SJCRH30 (cell line): Measurements from ENCODE around the gene TOLLIP. TPM values are rescaled to one million over a fixed set of nuclear protein-coding genes. Genes with fewer than 3 reads are reported as not detected.

Experiments
- DNase-seq, 2 experiments: peaks; one replicate each; pipeline ENCODE4 v3.0.0-alpha.2; 2015 to 2020
- H3K27ac ChIP-seq: fragments of 250-450 bp; sonication (Bioruptor Pico); 2 replicates; pipeline ENCODE4 v1.5.1; 2020; ENCODE audit warnings: mild to moderate bottlenecking, moderate library complexity
- H3K27me3 ChIP-seq: fragments of 250-450 bp; sonication (Bioruptor Pico); 2 replicates; pipeline ENCODE4 v1.5.1; 2020; ENCODE audit warnings: mild to moderate bottlenecking, moderate library complexity
- H3K36me3 ChIP-seq: fragments of 250-450 bp; sonication (Bioruptor Pico); 2 replicates; pipeline ENCODE4 v1.5.1; 2020; ENCODE audit warnings: mild to moderate bottlenecking, moderate library complexity
- H3K4me1 ChIP-seq: fragments of 250-450 bp; sonication (Bioruptor Pico); 2 replicates; pipeline ENCODE4 v1.5.1; 2020; ENCODE audit warnings: mild to moderate bottlenecking, moderate library complexity
- H3K4me3 ChIP-seq: fragments of 250-450 bp; sonication (Bioruptor Pico); 2 replicates; pipeline ENCODE4 v1.5.1; 2020; ENCODE audit warnings: mild to moderate bottlenecking, moderate library complexity
- H3K9me3 ChIP-seq: fragments of 250-450 bp; sonication (Bioruptor Pico); replicated peaks from 2 replicates; pipeline ENCODE4 v1.5.1; 2020; ENCODE audit warnings: mild to moderate bottlenecking, moderate library complexity
- total RNA-seq: library from RNA; depleted of rRNA; stranded (reverse); fragments of >200 nt; shearing (Covaris generic); gene quantifications from 2 replicates; pipeline ENCODE4 v1.2.3, GENCODE V29; 2014

The TOLLIP gene
- total RNA-seq, 1 experiment from 2014 or later, result 20.5 TPM

DNA sequence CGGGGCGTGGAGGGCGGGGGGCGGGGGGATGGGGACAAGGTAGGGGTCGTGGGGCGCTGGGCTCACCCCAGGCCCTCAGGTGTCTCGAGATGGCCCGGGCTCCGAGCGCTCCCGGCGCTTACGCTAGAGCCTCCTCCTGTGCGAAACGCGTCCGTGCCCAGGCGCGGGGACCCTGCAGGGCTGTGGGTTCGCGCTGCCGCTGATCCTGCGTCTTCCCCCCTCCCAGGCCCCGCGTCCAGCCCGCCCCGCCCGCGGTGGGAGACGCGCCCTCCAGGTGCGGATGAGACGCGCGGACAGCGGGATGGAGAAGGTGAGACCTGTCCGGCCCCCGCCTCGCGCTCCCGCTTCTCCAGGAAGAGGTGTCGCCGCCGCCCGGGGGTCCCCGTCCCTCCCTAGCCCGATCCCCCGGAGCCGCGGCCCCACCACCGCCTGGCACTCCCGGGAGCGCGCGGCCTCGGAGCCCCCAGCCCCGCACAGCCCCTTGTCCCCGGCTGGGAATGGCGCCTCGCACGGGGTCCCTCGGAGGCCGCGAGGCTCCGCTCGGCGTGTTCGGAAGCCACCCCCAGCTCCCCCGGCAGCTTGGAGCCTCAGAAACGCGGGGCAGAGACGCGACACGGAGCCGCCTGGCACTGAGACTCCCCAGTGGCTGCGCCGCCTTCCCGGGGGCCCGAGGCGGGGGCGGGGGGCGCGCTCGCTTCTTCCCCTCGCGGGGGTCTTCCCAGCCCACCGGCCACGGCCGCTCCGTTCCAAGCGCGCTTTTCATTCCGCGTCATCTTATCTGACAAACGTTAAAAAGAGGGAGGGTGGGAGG, 27.6 kb upstream of the TOLLIP start:
- Histone ChIP-seq H3K27me3 (no peaks in the 10 kb centered on the region), H3K36me3 (no peaks in the 10 kb centered on the region), H3K9me3 (no peaks in the 10 kb centered on the region), H3K4me3 (no peak overlapping the region), H3K27ac (no peak overlapping the region), H3K4me1 (no peaks in the 10 kb centered on the region)
- DNase-seq, result no peak

GRCh38 chr11:1335811-1336761, 26.7 kb upstream of the TOLLIP start:
- H3K9me3 ChIP-seq, result no peaks in the 10 kb centered on the region
- no peak for DNase-seq
- no peaks in the 10 kb centered on the region for H3K36me3 ChIP-seq
- no peaks in the 10 kb centered on the region for H3K4me1 ChIP-seq
- no peak overlapping the region for H3K27ac ChIP-seq
- no peak overlapping the region for H3K4me3 ChIP-seq
- H3K27me3 ChIP-seq, result no peaks in the 10 kb centered on the region

DNA sequence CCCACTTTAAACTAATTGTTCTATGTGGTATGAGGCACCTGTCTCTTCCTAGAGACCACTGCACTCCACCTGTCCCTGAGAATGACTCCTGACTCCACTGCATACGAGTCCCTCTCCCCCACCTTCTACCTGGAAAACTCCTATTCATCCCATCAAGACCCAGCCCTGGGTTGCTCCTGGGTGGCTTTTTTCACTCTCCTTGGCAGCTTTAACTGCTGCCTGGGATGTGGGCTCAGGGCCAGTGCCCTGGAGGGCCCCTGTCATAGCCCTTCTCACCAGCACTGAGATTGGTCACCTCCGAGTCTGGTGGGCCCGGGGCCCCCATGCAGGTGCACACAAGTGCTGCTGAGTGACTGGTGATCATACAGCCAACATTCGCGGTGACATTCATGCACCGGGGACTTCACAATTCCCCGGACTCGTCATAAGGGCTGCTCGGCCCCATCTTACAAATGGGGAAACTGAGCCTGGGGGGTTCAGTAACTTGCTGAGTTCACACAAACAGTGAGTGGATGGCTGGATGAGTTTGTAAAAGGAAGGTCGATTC, 25.9 kb upstream of the TOLLIP start:
- Histone ChIP-seq H3K9me3 (no peaks in the 10 kb centered on the region), H3K4me1 (no peaks in the 10 kb centered on the region), H3K27ac (no peak overlapping the region), H3K36me3 (no peaks in the 10 kb centered on the region), H3K27me3 (no peaks in the 10 kb centered on the region), H3K4me3 (no peak overlapping the region)
- DNase-seq, result no peak

- H3K27ac ChIP-seq, result no peak overlapping the region
- H3K36me3 ChIP-seq, result no peaks in the 10 kb centered on the region
- no peak overlapping the region for H3K4me3 ChIP-seq
- H3K27me3 ChIP-seq, result no peaks in the 10 kb centered on the region
- H3K9me3 ChIP-seq, result 0 out of 2 replicates have a peak, but pooled peaks cover 4% of the 10 kb centered on the region
- H3K4me1 ChIP-seq, result no peaks in the 10 kb centered on the region
- DNase-seq, result no peak
These were observed 24.4 kb upstream of the TOLLIP start for GRCh38 chr11:1333860-1334259.

DNA sequence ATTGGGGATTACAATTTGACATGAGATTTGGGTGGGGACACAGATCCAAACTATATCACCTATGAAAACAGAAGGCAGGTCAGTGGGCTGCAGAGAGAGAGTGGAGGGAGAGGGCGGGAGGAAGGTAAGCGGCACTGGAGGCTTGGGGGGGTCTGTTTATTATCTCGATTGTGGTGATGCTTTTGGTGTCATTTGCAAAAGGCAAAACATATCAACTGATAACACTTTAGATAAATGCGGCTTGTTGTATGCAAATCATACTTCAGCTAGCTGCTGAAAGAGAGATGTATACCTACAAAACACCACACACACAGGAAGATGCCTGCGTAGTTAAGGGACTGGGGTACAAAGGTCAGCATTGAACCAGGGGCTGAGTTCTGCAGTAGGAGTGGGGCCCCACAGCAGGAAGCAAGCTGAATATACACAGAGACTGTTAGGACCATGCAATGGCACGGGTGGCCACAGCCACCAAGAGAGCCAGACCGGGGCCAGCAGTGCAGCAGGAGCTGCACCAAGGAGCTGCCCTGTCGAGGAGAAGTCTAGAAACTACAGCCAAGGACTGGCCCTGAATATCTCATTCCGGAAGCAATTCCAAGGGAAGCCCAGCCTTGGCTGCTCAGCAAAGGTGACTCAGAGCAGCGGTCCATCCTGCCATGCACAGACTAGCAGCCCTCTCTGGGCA, 23.8 kb upstream of the TOLLIP start:
- no peaks in the 10 kb centered on the region for H3K27me3 ChIP-seq
- DNase-seq, result no peak
- H3K4me1 ChIP-seq, result no peaks in the 10 kb centered on the region
- no peak overlapping the region for H3K27ac ChIP-seq
- H3K4me3 ChIP-seq, result no peak overlapping the region
- H3K9me3 ChIP-seq, result 0 out of 2 replicates have a peak, but pooled peaks cover 4% of the 10 kb centered on the region
- no peaks in the 10 kb centered on the region for H3K36me3 ChIP-seq

DNA sequence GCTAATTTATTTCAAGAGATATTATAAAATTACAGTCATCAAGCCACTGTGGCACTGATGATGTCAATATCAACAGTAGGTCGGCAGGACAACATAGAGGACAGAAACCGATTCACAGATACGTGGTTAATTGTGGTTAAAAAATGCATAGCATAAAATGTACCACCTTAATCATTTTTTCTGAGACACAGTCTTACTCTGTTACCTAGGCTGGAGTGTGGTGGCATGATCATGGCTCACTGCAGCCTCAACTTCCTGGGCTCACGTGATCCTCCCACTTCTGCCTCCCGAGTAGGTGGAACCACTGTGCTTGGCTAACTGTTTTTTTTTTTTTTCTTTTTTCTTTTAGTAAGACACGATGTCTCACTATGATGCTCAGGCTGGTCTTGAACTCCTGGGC, 21.0 kb upstream of the TOLLIP start:
- Histone ChIP-seq H3K27me3 (no peaks in the 10 kb centered on the region), H3K4me3 (no peak overlapping the region), H3K9me3 (peaks cover 4% of the 10 kb centered on the region; the same call in 1 of the 2 replicates)

DNA sequence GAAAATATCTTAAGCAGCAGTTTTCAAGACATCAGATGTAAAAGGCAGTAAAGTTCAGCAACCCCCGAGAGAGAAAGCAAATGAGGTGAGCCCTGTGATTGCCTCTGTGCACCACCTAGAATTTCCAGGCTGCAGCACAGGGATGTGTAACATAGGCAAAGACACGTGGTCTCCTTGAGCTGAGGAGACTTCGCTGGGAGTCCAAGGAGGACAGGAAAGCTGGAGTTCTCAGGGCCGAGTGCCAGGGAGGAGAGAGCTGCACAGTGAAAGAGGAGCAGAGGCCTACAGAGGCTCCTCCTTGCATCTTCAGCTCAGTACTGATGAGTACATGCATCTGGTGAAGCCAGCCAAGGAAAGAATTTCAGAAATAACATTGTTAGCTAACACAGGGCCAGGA, 17.6 kb upstream of the TOLLIP start:
- no peak overlapping the region for H3K27ac ChIP-seq
- no peaks in the 10 kb centered on the region for H3K36me3 ChIP-seq
- H3K4me3 ChIP-seq, result no peak overlapping the region
- no peaks in the 10 kb centered on the region for H3K4me1 ChIP-seq
- DNase-seq, result no peak
- H3K9me3 ChIP-seq, result peaks cover 4% of the 10 kb centered on the region; the same call in 1 of the 2 replicates
- no peaks in the 10 kb centered on the region for H3K27me3 ChIP-seq

More for the DNA sequence above, 21.0 kb upstream of the TOLLIP start:
- Histone ChIP-seq H3K36me3 (no peaks in the 10 kb centered on the region), H3K4me1 (no peaks in the 10 kb centered on the region), H3K27ac (no peak overlapping the region)
- DNase-seq, result no peak

DNA sequence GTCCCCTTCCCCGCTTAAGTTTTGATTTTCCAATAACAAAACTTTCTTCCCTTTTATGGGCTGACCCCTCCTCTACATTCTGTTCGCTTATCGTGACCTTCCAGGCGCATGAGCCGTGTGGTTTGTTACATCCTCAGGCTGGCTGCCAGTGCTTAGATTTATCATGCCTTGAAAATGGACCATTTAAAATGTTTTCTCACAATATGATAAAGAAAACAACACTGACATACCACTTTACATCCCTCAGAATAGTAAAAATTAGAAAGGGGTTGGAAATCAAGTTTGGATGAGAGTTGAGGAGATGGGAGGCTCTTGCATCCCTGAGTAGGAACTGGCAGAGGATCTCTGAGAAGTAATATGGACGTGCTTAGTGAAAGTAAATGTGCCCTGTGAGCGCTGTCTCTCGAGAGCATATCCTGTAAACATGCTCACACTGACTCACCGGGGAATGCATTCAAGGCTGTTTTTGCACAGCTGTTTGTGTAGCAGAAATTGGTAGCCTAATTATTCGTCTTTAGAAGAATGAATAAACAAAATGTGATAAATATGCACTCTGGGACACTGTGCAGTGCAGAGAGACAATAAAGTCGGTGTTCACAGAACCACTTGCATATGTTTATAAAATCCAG, 17.1 kb upstream of the TOLLIP start:
- Histone ChIP-seq H3K9me3 (peaks cover 4% of the 10 kb centered on the region; the same call in 1 of the 2 replicates), H3K4me1 (no peaks in the 10 kb centered on the region), H3K27ac (no peak overlapping the region), H3K4me3 (no peak overlapping the region), H3K36me3 (no peaks in the 10 kb centered on the region), H3K27me3 (0 out of 2 replicates have a peak, but pooled peaks cover 3% of the 10 kb centered on the region)
- no peak for DNase-seq

- H3K9me3 ChIP-seq, result no peaks in the 10 kb centered on the region; the same call in 1 of the 2 replicates
- DNase-seq, result no peak
- no peak overlapping the region for H3K4me3 ChIP-seq
- H3K4me1 ChIP-seq, result no peaks in the 10 kb centered on the region
- H3K36me3 ChIP-seq, result no peaks in the 10 kb centered on the region
- no peak overlapping the region for H3K27ac ChIP-seq
- H3K27me3 ChIP-seq, result 0 out of 2 replicates have a peak, but pooled peaks cover 3% of the 10 kb centered on the region
These were observed 14.3 kb upstream of the TOLLIP start for GRCh38 chr11:1323774-1324173.

DNA sequence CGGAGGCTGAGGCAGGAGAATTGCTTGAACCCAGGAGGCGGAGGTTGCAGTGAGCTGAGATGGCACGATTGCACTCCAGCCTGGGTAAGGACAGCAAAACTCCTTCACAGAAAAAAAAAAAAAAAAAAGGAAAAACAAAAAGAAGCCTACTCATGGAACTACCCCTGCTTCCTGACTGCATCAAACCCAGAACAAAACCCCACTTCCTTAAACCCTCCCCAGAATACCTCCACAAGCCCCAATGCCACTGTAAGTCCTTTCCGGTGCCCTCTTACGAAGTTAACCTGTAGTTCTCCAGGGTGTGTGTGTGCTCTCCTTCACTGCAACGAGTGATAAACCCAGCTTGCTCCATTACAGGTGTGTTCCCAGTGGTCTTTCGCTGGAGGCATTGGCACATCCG, 8.6 kb upstream of the TOLLIP start:
- no peak for DNase-seq
- H3K4me3 ChIP-seq, result no peak overlapping the region
- H3K4me1 ChIP-seq, result no peaks in the 10 kb centered on the region
- H3K9me3 ChIP-seq, result no peaks in the 10 kb centered on the region
- no peak overlapping the region for H3K27ac ChIP-seq
- 0 out of 2 replicates have a peak, but pooled peaks cover 3% of the 10 kb centered on the region for H3K27me3 ChIP-seq
- no peaks in the 10 kb centered on the region for H3K36me3 ChIP-seq

GRCh38 chr11:1317432-1317831, 8.0 kb upstream of the TOLLIP start:
- no peak for DNase-seq
- H3K4me3 ChIP-seq, result no peak overlapping the region
- no peaks in the 10 kb centered on the region for H3K4me1 ChIP-seq
- H3K27me3 ChIP-seq, result 0 out of 2 replicates have a peak, but pooled peaks cover 3% of the 10 kb centered on the region
- no peak overlapping the region for H3K27ac ChIP-seq
- no peaks in the 10 kb centered on the region for H3K9me3 ChIP-seq
- no peaks in the 10 kb centered on the region for H3K36me3 ChIP-seq

- H3K36me3 ChIP-seq, result no peaks in the 10 kb centered on the region
- DNase-seq, result no peak
These were observed 1.5 kb upstream of the TOLLIP start for GRCh38 chr11:1310772-1311468.

GRCh38 chr11:1310318-1310687, 871 bp upstream of the TOLLIP start:
- DNase-seq, result no peak
- Histone ChIP-seq H3K27ac (no peak overlapping the region), H3K9me3 (no peaks in the 10 kb centered on the region; the same call in 1 of the 2 replicates), H3K36me3 (no peaks in the 10 kb centered on the region), H3K4me1 (no peaks in the 10 kb centered on the region), H3K27me3 (no peaks in the 10 kb centered on the region), H3K4me3 (peak overlapping the region; percentile 65)

More at GRCh38 chr11:1310772-1311468, 1.5 kb upstream of the TOLLIP start:
- H3K4me3 ChIP-seq, result no peak overlapping the region
- no peak overlapping the region for H3K27ac ChIP-seq
- H3K9me3 ChIP-seq, result no peaks in the 10 kb centered on the region; the same call in 1 of the 2 replicates
- no peaks in the 10 kb centered on the region for H3K27me3 ChIP-seq
- H3K4me1 ChIP-seq, result no peaks in the 10 kb centered on the region
